CD4-positive, alpha-beta T cell treated with Interleukin-10 for 1 hour (primary cell): ENCODE data around the gene PPP1R12B.
A peak's percentile ranks its signal among the peaks of the same experiment; 100 is the strongest.
"Not testable (repeated sequence)": the region's sequence is repeated elsewhere in the genome, so short reads cannot be mapped to it uniquely, and the experiment has no call there.

Experiments
- DNase-seq: peaks from one replicate; pipeline ENCODE4 v3.0.0-alpha.2; 2020

The PPP1R12B gene

GRCh38 chr1:202565890-202566602 is 217.5 kb downstream of the PPP1R12B start:
- no peak for DNase-seq

GRCh38 chr1:202567738-202568137 is 219.2 kb downstream of the PPP1R12B start:
- DNase-seq: no peak

- no peak for DNase-seq
These were observed 219.9 kb downstream of the PPP1R12B start for GRCh38 chr1:202568410-202568809.

- no peak for DNase-seq
These were observed 220.3 kb downstream of the PPP1R12B start for GRCh38 chr1:202568826-202569225.

GRCh38 chr1:202569393-202570322 is 221.2 kb downstream of the PPP1R12B start:
- DNase-seq: no peak

GRCh38 chr1:202571719-202572339 is 223.3 kb downstream of the PPP1R12B start:
- DNase-seq: peak; percentile 31

- DNase-seq: no peak
These were observed 224.4 kb downstream of the PPP1R12B start for GRCh38 chr1:202572867-202573266.

GRCh38 chr1:202575918-202576653 is 227.6 kb downstream of the PPP1R12B start:
- DNase-seq: no peak

- no peak for DNase-seq
These were observed 228.3 kb downstream of the PPP1R12B start for GRCh38 chr1:202576816-202577215.

- DNase-seq: no peak
These were observed 228.9 kb downstream of the PPP1R12B start for GRCh38 chr1:202577381-202577780.

GRCh38 chr1:202578001-202578504 is 229.6 kb downstream of the PPP1R12B start:
- no peak for DNase-seq

GRCh38 chr1:202578565-202578964 is 230.1 kb downstream of the PPP1R12B start:
- DNase-seq: no peak

- no peak for DNase-seq
These were observed 231.3 kb downstream of the PPP1R12B start for GRCh38 chr1:202579806-202580205.

GRCh38 chr1:202580619-202581018 is 232.1 kb downstream of the PPP1R12B start:
- no peak for DNase-seq

GRCh38 chr1:202582350-202582749 is 233.9 kb downstream of the PPP1R12B start:
- DNase-seq: not testable (repeated sequence)

GRCh38 chr1:202584707-202585589 is 236.4 kb downstream of the PPP1R12B start:
- DNase-seq: no peak

GRCh38 chr1:202585590-202585933 is 237.1 kb downstream of the PPP1R12B start:
- no peak for DNase-seq

GRCh38 chr1:202586018-202586821 is 237.7 kb downstream of the PPP1R12B start:
- no peak for DNase-seq

GRCh38 chr1:202586871-202587270 is 238.4 kb downstream of the PPP1R12B start:
- DNase-seq: no peak

- no peak for DNase-seq
These were observed 239.5 kb downstream of the PPP1R12B start for GRCh38 chr1:202587859-202588485.
